ENCODE data around the gene ARHGAP21. TPM values are rescaled to one million over a fixed set of nuclear protein-coding genes. Genes with fewer than 3 reads are reported as not detected.
"Not testable (repeated sequence)": the region's sequence is repeated elsewhere in the genome, so short reads cannot be mapped to it uniquely, and the experiment has no call there.

The ARHGAP21 gene
- total RNA-seq, 2 experiments from 2014 or later: 32.7 to 34.1 TPM

DNA sequence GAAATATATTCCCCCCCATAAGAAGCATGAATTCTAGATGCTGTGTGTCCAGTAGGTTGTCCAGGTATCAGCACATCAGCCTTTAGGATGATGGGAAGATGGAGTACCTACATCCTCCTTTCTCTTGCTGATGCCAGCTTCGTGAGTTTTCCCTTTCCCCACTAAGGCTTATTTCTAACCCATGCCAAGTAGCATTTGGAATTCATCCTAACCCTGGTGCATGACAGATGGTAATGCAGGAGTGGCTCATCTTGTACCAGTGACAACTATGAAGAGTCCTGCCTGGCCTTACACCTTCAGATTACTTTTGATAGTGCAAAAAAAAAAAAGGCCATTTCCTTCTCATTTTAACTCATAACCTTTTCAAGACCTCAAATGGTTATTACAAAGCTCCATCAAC is 58.7 kb downstream of the ARHGAP21 start:
- no peaks in the 10 kb centered on the region for H3K27me3 Mint-ChIP-seq
- DNase-seq (no peak), ATAC-seq (no peak)
- CTCF ChIA-PET: no interaction called here
- no peaks in the 10 kb centered on the region for H3K4me1 Mint-ChIP-seq
- no peak overlapping the region for H3K4me3 Mint-ChIP-seq
- no peaks in the 10 kb centered on the region for H3K9me3 Mint-ChIP-seq (ENCODE audit: low read depth)
- peaks cover 8% of the 10 kb centered on the region for H3K36me3 Mint-ChIP-seq
- H3K27ac Mint-ChIP-seq: no peak overlapping the region

DNA sequence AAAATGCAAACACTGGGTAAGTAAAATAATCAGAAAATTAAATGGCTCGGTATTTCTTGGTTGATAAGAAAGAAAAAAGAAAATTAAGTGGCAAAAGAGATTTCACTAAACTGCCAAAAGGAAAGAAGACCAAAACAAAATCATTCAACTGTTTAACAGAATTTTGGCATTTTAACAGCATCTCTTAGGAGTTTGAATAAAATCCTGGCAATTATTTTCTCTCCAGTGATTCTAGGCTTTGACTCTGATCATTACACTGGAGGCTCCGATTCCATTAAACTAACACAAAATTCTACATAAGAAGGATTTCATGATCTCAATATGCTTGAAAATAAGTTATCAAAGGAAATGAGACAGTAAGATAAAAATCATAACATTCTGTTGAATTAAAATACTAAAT is 62.3 kb downstream of the ARHGAP21 start:
- Mint-ChIP-seq H3K9me3 (ENCODE audit: low read depth) (peaks cover 2% of the 10 kb centered on the region), H3K27me3 (no peaks in the 10 kb centered on the region), H3K4me1 (no peaks in the 10 kb centered on the region), H3K4me3 (no peak overlapping the region), H3K36me3 (peaks cover 7% of the 10 kb centered on the region), H3K27ac (no peak overlapping the region)
- DNase-seq (no peak), ATAC-seq (no peak)
- CTCF ChIA-PET: no interaction called here

DNA sequence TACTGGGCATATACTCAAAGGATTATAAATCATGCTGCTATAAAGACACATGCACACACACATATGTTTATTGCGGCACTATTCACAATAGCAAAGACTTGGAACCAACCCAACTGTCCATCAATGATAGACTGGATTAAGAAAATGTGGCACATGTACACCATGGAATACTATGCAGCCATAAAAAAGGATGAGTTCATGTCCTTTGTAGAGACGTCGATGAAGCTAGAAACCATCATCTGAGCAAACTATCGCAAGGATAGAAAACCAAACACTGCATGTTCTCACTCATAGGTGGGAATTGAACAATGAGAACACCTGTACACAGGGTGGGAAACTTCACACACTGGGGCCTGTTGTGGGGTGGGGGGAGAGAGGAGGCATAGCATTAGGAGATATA is 65.4 kb downstream of the ARHGAP21 start:
- H3K27me3 Mint-ChIP-seq; H3K4me1 Mint-ChIP-seq; H3K9me3 Mint-ChIP-seq (ENCODE audit: low read depth); ATAC-seq; H3K4me3 Mint-ChIP-seq; H3K27ac Mint-ChIP-seq; DNase-seq; CTCF ChIA-PET: not testable (repeated sequence)
- H3K36me3 Mint-ChIP-seq: peaks cover 10% of the 10 kb centered on the region

DNA sequence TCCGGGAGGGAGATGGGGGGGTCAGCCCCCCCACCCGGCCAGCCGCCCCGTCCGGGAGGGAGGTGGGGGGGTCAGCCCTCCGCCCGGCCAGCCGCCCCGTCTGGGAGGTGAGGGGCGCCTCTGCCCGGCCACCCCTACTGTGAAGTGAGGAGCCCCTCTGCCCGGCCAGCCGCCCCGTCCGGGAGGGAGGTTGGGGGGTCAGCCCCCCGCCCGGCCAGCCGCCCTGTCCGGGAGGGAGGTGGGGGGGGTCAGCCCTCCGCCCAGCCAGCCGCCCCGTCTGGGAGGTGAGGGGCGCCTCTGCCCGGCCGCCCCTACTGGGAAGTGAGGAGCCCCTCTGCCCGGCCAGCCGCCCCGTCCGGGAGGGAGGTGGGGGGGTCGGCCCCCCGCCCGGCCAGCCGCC is 67.4 kb downstream of the ARHGAP21 start:
- DNase-seq; H3K27ac Mint-ChIP-seq; H3K4me1 Mint-ChIP-seq; ATAC-seq; H3K27me3 Mint-ChIP-seq; H3K9me3 Mint-ChIP-seq (ENCODE audit: low read depth); CTCF ChIA-PET; H3K4me3 Mint-ChIP-seq: not testable (repeated sequence)
- peaks cover 10% of the 10 kb centered on the region for H3K36me3 Mint-ChIP-seq

DNA sequence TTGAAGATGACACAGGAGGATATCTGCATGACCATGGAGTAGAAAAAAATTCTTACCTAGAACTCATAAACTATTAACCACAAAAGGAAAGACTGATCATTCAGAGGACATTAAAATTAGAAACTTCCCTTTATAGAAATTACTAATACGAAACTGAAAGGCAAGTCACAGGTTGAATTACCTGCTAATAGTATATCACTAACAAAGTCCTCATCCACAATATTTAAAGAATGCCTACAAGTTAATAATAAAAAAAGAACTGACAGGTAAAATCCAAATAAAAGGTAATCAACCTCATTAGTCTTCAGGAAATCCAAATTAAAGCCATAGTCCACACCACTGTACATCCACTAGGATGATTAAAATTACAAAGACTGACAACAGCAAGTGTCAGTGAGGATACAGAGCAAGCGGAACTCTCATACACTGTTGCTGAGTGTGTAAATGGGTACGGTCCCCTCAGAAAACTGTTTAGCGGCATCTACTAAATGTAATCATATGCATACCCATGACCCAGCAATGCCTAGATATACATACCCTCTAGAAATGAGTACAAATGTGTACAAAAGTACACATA is 71.2 kb downstream of the ARHGAP21 start:
- H3K27ac Mint-ChIP-seq: no peak overlapping the region
- H3K27me3 Mint-ChIP-seq: no peaks in the 10 kb centered on the region
- no peak for DNase-seq
- ATAC-seq: no peak
- CTCF ChIA-PET: no interaction called here
- H3K4me3 Mint-ChIP-seq: no peak overlapping the region
- peaks cover 3% of the 10 kb centered on the region for H3K36me3 Mint-ChIP-seq
- peaks cover 4% of the 10 kb centered on the region for H3K4me1 Mint-ChIP-seq
- no peaks in the 10 kb centered on the region for H3K9me3 Mint-ChIP-seq (ENCODE audit: low read depth)

DNA sequence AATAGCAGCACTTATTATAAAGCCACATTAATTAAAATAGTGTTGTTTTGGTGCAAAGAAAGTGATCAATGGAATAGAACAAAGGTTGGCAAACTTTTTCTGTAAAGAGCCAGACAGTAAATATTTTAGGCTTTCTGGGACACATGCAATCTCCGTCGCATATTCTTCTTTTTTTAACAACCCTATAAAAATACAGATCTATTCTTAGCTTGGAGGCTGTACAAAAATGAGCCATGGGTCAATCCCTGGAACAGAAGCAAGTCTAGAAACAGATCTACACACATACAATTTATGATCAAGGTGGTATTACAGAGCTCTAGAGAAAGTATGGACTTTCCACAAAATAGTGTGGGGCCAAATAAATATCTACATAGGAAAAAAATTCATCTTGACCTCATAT is 71.8 kb downstream of the ARHGAP21 start:
- peaks cover 5% of the 10 kb centered on the region for H3K4me1 Mint-ChIP-seq
- H3K27me3 Mint-ChIP-seq: no peaks in the 10 kb centered on the region
- ATAC-seq: no peak
- no peak overlapping the region for H3K4me3 Mint-ChIP-seq
- H3K9me3 Mint-ChIP-seq (ENCODE audit: low read depth): no peaks in the 10 kb centered on the region
- no peak for DNase-seq
- CTCF ChIA-PET: no interaction called here
- H3K36me3 Mint-ChIP-seq: peaks cover 3% of the 10 kb centered on the region
- no peak overlapping the region for H3K27ac Mint-ChIP-seq

DNA sequence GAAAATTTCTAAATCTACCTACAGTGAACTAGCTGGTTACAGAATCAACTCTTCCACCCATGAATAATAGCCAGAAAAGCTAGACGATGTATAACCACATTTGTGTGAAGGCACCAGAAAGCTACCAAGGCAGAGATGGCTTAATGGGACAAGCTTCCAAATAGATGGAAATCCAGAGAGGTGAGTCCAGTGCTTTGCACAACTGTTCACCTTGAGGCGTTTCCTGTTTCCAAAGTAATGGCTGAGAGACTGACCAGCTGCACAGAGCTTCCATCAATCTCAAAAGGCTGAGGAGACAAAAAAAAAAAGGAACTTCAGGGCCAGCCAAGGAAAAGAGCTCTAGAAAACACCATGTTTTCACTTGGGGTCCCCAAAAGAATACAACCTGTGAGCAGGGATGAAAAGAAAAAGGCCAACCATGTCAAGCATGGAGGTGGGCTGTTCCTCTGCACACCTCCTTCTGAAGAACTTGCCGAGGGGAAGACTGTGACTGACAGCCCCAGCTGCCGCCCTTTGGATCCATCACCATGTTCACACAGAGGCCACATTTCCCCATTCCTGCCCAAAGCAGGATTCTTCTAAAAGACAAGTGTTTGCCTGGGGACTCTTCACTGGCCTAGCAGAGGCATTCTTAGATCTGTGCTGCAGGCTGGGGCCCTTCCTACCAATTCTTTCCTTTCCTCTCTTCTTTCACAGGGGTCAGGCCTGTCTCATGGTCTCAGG is 72.9 kb downstream of the ARHGAP21 start:
- CTCF ChIA-PET: interaction anchor here (0.6 kb wide), 1 partner anchor 389 kb away, joined by 4 read pairs; no protein-coding TSS in a partner anchor
- H3K36me3 Mint-ChIP-seq: peaks cover 3% of the 10 kb centered on the region

DNA sequence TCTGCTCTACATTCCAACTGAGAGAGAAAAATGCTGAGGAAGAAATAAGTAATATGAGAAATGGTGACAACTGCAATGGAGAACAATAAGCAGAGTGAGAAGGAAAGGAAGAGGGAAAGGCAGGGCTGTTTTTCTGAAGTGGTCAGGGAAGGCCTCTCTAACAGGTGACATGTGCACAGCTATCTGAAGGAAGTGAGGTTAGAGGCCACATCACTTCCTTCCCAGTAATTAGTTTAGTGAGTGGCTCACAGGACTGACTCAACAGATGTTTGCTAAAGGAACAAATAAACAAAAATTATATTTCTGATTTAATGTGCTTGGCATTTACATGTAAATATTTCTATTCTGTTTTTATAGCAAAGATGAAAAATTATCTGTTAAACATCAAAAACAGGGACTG is 77.9 kb downstream of the ARHGAP21 start:
- peak; percentile 41 for DNase-seq
- H3K36me3 Mint-ChIP-seq: no peaks in the 10 kb centered on the region
- H3K27ac Mint-ChIP-seq: no peak overlapping the region
- H3K27me3 Mint-ChIP-seq: no peaks in the 10 kb centered on the region
- H3K9me3 Mint-ChIP-seq (ENCODE audit: low read depth): no peaks in the 10 kb centered on the region
- no peak overlapping the region for H3K4me3 Mint-ChIP-seq
- H3K4me1 Mint-ChIP-seq: peaks cover 2% of the 10 kb centered on the region
- peak; percentile 80 for ATAC-seq
- CTCF ChIA-PET: interaction anchor here (1.1 to 1.9 kb wide), 3 partner anchors 28 to 306 kb away, joined by 4 to 6 read pairs (median 4); partner anchors contain the start of genes ARHGAP21 and PRTFDC1

More for the DNA sequence above, 72.9 kb downstream of the ARHGAP21 start:
- no peak for DNase-seq
- H3K4me1 Mint-ChIP-seq: peaks cover 5% of the 10 kb centered on the region
- no peak overlapping the region for H3K4me3 Mint-ChIP-seq
- H3K9me3 Mint-ChIP-seq (ENCODE audit: low read depth): no peaks in the 10 kb centered on the region
- ATAC-seq: no peak
- H3K27me3 Mint-ChIP-seq: no peaks in the 10 kb centered on the region
- H3K27ac Mint-ChIP-seq: no peak overlapping the region

DNA sequence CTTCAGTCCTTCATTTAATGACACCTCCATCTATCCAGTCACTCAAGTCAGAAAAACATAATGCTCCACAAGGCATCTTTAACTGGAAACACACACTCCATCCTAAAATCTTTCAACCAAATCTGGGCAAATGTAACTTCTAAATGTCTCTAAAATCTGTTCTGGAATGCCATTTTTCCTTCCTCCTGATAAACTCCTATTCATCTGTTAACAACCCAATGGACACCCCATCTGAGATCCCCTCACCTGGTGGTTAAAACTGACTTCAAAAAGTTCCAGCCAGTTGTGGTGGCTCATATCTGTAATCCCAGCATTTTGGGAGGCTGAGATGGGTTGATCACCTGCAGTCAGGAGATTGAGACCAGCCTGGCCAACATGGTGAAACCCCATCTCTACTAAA is 78.7 kb downstream of the ARHGAP21 start:
- H3K4me3 Mint-ChIP-seq: no peak overlapping the region

DNA sequence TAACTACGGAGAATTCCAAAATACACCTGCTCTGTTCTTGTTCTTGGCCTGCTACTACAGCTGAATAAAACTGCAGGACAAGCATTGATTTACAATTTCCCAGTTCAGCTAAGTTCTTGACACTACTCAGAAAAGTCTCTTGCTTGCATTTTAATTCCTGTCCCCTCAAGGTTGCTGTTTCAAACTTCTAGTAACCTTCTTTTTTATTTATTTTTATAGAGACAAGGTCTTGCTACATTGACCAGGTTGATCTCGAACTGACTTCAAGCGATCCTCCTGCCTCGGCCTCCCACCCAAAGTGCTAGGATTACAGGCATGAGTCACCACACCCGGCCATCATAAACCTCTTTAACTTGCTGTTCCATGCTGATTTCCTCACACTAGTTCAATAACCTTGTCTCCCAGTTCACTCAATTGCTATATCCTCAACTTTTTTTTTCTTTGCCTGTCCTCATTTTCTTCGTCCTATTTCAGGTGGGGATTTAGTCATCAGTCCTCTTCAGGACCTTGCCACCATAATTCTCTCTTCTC is 79.9 kb downstream of the ARHGAP21 start:
- Mint-ChIP-seq H3K4me1 (peaks cover 2% of the 10 kb centered on the region), H3K9me3 (ENCODE audit: low read depth) (no peaks in the 10 kb centered on the region), H3K36me3 (no peaks in the 10 kb centered on the region), H3K27ac (no peak overlapping the region), H3K27me3 (no peaks in the 10 kb centered on the region), H3K4me3 (no peak overlapping the region)
- CTCF ChIA-PET: interaction anchor here (1.1 to 1.4 kb wide), 3 partner anchors 19 to 438 kb away, joined by 3 to 5 read pairs (median 4); no protein-coding TSS in a partner anchor
- no peak for ATAC-seq
- no peak for DNase-seq

More for the DNA sequence above, 78.7 kb downstream of the ARHGAP21 start:
- Mint-ChIP-seq H3K27ac (no peak overlapping the region), H3K27me3 (no peaks in the 10 kb centered on the region), H3K36me3 (no peaks in the 10 kb centered on the region), H3K4me1 (peaks cover 2% of the 10 kb centered on the region), H3K9me3 (ENCODE audit: low read depth) (no peaks in the 10 kb centered on the region)
- no peak for ATAC-seq
- CTCF ChIA-PET: interaction anchor here (1.1 kb wide), 1 partner anchor 307 kb away, joined by 4 read pairs; the partner anchor contains the start of gene PRTFDC1
- DNase-seq: no peak

DNA sequence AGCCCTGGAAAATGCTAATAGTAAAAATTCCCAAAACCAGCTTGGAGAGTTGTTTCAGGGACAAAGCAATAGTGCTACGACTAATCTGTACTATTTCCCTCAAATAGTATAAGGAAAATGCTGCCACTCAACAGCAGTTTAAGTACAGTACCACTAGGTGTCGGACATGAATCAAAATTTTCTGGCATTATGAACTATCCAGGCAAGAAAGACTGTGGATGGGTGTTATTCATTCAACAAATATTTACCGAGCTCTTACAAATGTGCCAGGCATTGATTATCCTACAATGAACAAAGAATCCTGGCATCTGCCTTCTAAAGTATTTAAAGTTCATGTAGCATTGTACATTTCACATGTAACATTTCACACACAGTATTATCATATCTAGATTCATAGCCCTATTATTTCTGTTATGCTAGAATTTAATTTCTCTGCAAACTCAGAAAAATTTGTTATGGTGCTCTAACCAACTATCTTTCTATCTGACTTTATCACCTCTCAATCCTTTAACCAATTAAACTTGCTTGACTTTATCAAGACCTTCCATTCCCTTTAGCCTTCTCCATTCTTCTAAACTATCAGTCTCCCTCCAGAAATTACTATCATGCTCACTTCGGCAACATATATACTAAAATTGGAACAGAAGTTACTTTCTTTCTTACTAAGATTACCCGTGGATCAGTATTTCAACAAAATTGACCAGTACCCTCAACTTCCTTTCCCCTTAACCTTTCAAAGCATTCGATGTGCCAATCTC is 80.6 kb downstream of the ARHGAP21 start:
- H3K36me3 Mint-ChIP-seq: no peaks in the 10 kb centered on the region
- no peak overlapping the region for H3K27ac Mint-ChIP-seq
- CTCF ChIA-PET: interaction anchor here (0.7 to 1.6 kb wide), 12 partner anchors 19 to 454 kb away, joined by 3 to 5 read pairs (median 3); no protein-coding TSS in a partner anchor
- H3K4me3 Mint-ChIP-seq: no peak overlapping the region
- peaks cover 2% of the 10 kb centered on the region for H3K4me1 Mint-ChIP-seq
- H3K27me3 Mint-ChIP-seq: no peaks in the 10 kb centered on the region
- no peaks in the 10 kb centered on the region for H3K9me3 Mint-ChIP-seq (ENCODE audit: low read depth)
- peak; percentile 82 for ATAC-seq
- no peak for DNase-seq

DNA sequence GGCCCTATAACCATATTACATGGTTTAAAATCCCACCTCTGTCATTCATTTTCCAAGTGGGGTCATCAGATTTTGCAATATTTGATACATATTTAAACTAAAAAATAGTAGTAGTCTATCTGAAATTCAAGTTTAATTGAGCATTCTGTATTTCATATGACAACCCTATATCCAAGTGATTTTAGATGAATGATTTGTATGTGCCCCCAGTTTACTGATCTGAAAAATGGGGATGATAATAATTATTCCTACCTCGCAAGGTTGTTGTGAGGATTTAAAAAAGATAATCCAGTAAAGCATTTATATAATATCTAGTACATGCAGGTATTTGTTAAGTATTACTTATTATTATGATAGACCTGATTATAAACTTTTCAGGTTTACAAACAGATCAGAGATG is 84.6 kb downstream of the ARHGAP21 start:
- CTCF ChIA-PET: no interaction called here
- ATAC-seq: no peak

DNA sequence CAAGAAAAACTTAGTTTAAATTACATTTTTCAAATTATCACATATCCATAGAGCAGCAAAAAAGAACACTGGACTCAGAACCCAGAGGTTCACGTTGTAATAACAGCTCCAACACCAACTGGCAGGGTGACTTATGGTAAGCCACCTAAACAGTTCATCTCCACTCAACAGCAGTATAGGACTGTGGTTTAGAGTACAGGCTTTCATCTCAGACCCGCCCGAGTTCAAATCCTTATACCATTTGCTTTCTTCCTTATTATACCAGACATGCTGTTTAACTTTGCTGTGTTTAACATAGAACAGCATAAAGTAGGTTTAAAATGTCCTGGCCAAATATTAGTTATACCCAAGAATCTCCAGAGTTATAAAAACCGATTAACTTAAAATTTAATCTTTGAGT is 97.9 kb downstream of the ARHGAP21 start:
- Mint-ChIP-seq H3K4me3 (no peak overlapping the region), H3K27ac (no peak overlapping the region), H3K27me3 (no peaks in the 10 kb centered on the region), H3K9me3 (ENCODE audit: low read depth) (no peaks in the 10 kb centered on the region), H3K36me3 (no peaks in the 10 kb centered on the region), H3K4me1 (peaks cover 12% of the 10 kb centered on the region)
- ATAC-seq: no peak
- CTCF ChIA-PET: no interaction called here
- no peak for DNase-seq

More for the DNA sequence above, 84.6 kb downstream of the ARHGAP21 start:
- Mint-ChIP-seq H3K9me3 (ENCODE audit: low read depth) (no peaks in the 10 kb centered on the region), H3K27ac (no peak overlapping the region), H3K27me3 (no peaks in the 10 kb centered on the region), H3K4me3 (no peak overlapping the region), H3K36me3 (no peaks in the 10 kb centered on the region), H3K4me1 (no peaks in the 10 kb centered on the region)
- no peak for DNase-seq
